SK-N-SH treated with all-trans-retinoic acid at 6 μM for 48 hours (cell line): ENCODE measurements around the gene MRFAP1.

Experiments used
- ATAC-seq: fragments of 200-7000 bp; cut with Tn5 transposase; 3 replicates; pipeline ENCODE4 v1.9.1; 2020; ENCODE audit warnings: mild to moderate bottlenecking, moderate library complexity
- ARNTL ChIP-seq: fragments of 450-650 bp; formaldehyde crosslinking; IDR thresholded peaks from 2 replicates; pipeline ENCODE4 v1.5.0; 2020; ENCODE audit warnings: low read depth, mild to moderate bottlenecking, moderate library complexity, borderline replicate concordance
- BACH2 ChIP-seq: fragments of 250-450 bp; sonication (Bioruptor Pico); IDR thresholded peaks from 2 replicates; pipeline ENCODE4 v1.9.0; 2021; ENCODE audit warnings: mild to moderate bottlenecking, borderline replicate concordance
- CSDC2 ChIP-seq: fragments of 250-450 bp; sonication (Bioruptor Pico); IDR thresholded peaks from 2 replicates; pipeline ENCODE4 v1.5.0; 2020; ENCODE audit warnings: mild to moderate bottlenecking, moderate library complexity
- ESRRG ChIP-seq: fragments of 250-450 bp; sonication (Bioruptor Pico); IDR thresholded peaks from 2 replicates; pipeline ENCODE4 v1.6.1; 2021; ENCODE audit warnings: mild to moderate bottlenecking
- ISL1 ChIP-seq: fragments of 250-450 bp; sonication (Bioruptor Pico); IDR thresholded peaks from 2 replicates; pipeline ENCODE4 v2.1.2; 2022; ENCODE audit warnings: mild to moderate bottlenecking, moderate library complexity
- OSR1 ChIP-seq: fragments of 250-450 bp; sonication (Bioruptor Pico); IDR thresholded peaks from 2 replicates; pipeline ENCODE4 v1.8.0; 2022; ENCODE audit warnings: moderate library complexity, mild to moderate bottlenecking, inconsistent platforms
- PPARA ChIP-seq: fragments of 250-450 bp; sonication (Bioruptor Pico); IDR thresholded peaks from 2 replicates; pipeline ENCODE4 v1.5.0; 2020; ENCODE audit warnings: mild to moderate bottlenecking, borderline replicate concordance
- RARB ChIP-seq: fragments of 250-450 bp; sonication (Bioruptor Pico); IDR thresholded peaks from 2 replicates; pipeline ENCODE4 v1.8.0; 2021; ENCODE audit warnings: mild to moderate bottlenecking, moderate library complexity
- SNAI2 ChIP-seq: fragments of 250-450 bp; sonication (Bioruptor Pico); IDR thresholded peaks from 2 replicates; pipeline ENCODE4 v1.5.0; 2020; ENCODE audit warnings: mild to moderate bottlenecking, moderate library complexity
- TCF4 ChIP-seq: fragments of 250-450 bp; sonication (Bioruptor Pico); IDR thresholded peaks from 2 replicates; pipeline ENCODE4 v1.8.0; 2021; ENCODE audit warnings: mild to moderate bottlenecking, moderate library complexity, borderline replicate concordance
- TOX ChIP-seq: fragments of 250-450 bp; sonication (Bioruptor Pico); IDR thresholded peaks from 2 replicates; pipeline ENCODE4 v1.8.0; 2021; ENCODE audit warnings: mild to moderate bottlenecking, moderate library complexity, borderline replicate concordance
- ZC3H10 ChIP-seq: fragments of 250-450 bp; sonication (Bioruptor Pico); IDR thresholded peaks from 2 replicates; pipeline ENCODE4 v1.5.1; 2021; ENCODE audit warnings: mild to moderate bottlenecking, moderate library complexity
- ZFP3 ChIP-seq: fragments of 250-450 bp; sonication (Bioruptor Pico); IDR thresholded peaks from 2 replicates; pipeline ENCODE4 v1.5.0; 2020; ENCODE audit warnings: mild to moderate bottlenecking, moderate library complexity
- ZFP30 ChIP-seq: fragments of 450-650 bp; formaldehyde crosslinking; IDR thresholded peaks from 2 replicates; pipeline ENCODE4 v1.5.0; 2022; ENCODE audit warnings: mild to moderate bottlenecking, moderate library complexity
- ZNF565 ChIP-seq: fragments of 450-650 bp; formaldehyde crosslinking; conservative IDR thresholded peaks from 2 replicates; pipeline ENCODE4 v1.5.0; 2020; ENCODE audit warnings: low read depth, mild to moderate bottlenecking, moderate library complexity
- ZNF70 ChIP-seq: fragments of 450-650 bp; formaldehyde crosslinking; IDR thresholded peaks from 2 replicates; pipeline ENCODE4 v1.5.0; 2020; ENCODE audit warnings: mild to moderate bottlenecking, moderate library complexity
- ZNF8 ChIP-seq: fragments of 450-650 bp; formaldehyde crosslinking; IDR thresholded peaks from 2 replicates; pipeline ENCODE4 v1.5.0; 2020; ENCODE audit warnings: mild to moderate bottlenecking, moderate library complexity
- TF ChIP-seq, protein P1 (sequence below): fragments of 250-450 bp; sonication (Bioruptor Pico); IDR thresholded peaks from 2 replicates; pipeline ENCODE4 v1.8.0; 2021; ENCODE audit warnings: low read depth, mild to moderate bottlenecking, moderate library complexity, borderline replicate concordance
- TF ChIP-seq, protein P2 (sequence below): fragments of 250-450 bp; sonication (Bioruptor Pico); IDR thresholded peaks from 2 replicates; pipeline ENCODE4 v1.5.0; 2020; ENCODE audit warnings: mild to moderate bottlenecking, moderate library complexity
- TF ChIP-seq, protein P3 (sequence below): fragments of 250-450 bp; sonication (Bioruptor Pico); IDR thresholded peaks from 2 replicates; pipeline ENCODE4 v1.8.0; 2020; ENCODE audit warnings: mild to moderate bottlenecking, moderate library complexity, borderline replicate concordance
- TF ChIP-seq, protein P4 (sequence below): fragments of 250-450 bp; sonication (Bioruptor Pico); IDR thresholded peaks from 2 replicates; pipeline ENCODE4 v1.5.1; 2020; ENCODE audit warnings: low read depth, mild to moderate bottlenecking, moderate library complexity
- TF ChIP-seq, protein P5 (sequence below): fragments of 250-450 bp; sonication (Bioruptor Pico); IDR thresholded peaks from 2 replicates; pipeline ENCODE4 v1.5.1; 2021; ENCODE audit warnings: mild to moderate bottlenecking, moderate library complexity

MRFAP1 gene

GRCh38 chr4:6671648-6672047 lies 31.2 kb downstream of the MRFAP1 start:
- no peak for ATAC-seq
- no peak for TF ChIP-seq ARNTL (CRISPR knock-in tag)
- no peak for TF ChIP-seq CSDC2
- TF ChIP-seq BACH2: no peak
- no peak for TF ChIP-seq SNAI2
- no peak for TF ChIP-seq ISL1 (CRISPR knock-in tag)
- TF ChIP-seq TOX (CRISPR knock-in tag): no peak
- TF ChIP-seq, protein P1, sequence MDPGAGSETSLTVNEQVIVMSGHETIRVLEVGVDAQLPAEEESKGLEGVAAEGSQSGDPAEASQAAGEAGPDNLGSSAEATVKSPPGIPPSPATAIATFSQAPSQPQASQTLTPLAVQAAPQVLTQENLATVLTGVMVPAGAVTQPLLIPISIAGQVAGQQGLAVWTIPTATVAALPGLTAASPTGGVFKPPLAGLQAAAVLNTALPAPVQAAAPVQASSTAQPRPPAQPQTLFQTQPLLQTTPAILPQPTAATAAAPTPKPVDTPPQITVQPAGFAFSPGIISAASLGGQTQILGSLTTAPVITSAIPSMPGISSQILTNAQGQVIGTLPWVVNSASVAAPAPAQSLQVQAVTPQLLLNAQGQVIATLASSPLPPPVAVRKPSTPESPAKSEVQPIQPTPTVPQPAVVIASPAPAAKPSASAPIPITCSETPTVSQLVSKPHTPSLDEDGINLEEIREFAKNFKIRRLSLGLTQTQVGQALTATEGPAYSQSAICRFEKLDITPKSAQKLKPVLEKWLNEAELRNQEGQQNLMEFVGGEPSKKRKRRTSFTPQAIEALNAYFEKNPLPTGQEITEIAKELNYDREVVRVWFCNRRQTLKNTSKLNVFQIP (CRISPR knock-in tag): no peak
- TF ChIP-seq, protein P2, sequence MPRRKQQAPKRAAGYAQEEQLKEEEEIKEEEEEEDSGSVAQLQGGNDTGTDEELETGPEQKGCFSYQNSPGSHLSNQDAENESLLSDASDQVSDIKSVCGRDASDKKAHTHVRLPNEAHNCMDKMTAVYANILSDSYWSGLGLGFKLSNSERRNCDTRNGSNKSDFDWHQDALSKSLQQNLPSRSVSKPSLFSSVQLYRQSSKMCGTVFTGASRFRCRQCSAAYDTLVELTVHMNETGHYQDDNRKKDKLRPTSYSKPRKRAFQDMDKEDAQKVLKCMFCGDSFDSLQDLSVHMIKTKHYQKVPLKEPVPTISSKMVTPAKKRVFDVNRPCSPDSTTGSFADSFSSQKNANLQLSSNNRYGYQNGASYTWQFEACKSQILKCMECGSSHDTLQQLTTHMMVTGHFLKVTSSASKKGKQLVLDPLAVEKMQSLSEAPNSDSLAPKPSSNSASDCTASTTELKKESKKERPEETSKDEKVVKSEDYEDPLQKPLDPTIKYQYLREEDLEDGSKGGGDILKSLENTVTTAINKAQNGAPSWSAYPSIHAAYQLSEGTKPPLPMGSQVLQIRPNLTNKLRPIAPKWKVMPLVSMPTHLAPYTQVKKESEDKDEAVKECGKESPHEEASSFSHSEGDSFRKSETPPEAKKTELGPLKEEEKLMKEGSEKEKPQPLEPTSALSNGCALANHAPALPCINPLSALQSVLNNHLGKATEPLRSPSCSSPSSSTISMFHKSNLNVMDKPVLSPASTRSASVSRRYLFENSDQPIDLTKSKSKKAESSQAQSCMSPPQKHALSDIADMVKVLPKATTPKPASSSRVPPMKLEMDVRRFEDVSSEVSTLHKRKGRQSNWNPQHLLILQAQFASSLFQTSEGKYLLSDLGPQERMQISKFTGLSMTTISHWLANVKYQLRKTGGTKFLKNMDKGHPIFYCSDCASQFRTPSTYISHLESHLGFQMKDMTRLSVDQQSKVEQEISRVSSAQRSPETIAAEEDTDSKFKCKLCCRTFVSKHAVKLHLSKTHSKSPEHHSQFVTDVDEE: no peak
- no peak for TF ChIP-seq ZNF70 (CRISPR knock-in tag)
- TF ChIP-seq ZFP3 (CRISPR knock-in tag): no peak
- no peak for TF ChIP-seq ESRRG (CRISPR knock-in tag)
- no peak for TF ChIP-seq ZC3H10
- TF ChIP-seq, protein P3, sequence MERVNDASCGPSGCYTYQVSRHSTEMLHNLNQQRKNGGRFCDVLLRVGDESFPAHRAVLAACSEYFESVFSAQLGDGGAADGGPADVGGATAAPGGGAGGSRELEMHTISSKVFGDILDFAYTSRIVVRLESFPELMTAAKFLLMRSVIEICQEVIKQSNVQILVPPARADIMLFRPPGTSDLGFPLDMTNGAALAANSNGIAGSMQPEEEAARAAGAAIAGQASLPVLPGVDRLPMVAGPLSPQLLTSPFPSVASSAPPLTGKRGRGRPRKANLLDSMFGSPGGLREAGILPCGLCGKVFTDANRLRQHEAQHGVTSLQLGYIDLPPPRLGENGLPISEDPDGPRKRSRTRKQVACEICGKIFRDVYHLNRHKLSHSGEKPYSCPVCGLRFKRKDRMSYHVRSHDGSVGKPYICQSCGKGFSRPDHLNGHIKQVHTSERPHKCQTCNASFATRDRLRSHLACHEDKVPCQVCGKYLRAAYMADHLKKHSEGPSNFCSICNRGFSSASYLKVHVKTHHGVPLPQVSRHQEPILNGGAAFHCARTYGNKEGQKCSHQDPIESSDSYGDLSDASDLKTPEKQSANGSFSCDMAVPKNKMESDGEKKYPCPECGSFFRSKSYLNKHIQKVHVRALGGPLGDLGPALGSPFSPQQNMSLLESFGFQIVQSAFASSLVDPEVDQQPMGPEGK (CRISPR knock-in tag): no peak
- TF ChIP-seq RARB (CRISPR knock-in tag): no peak
- TF ChIP-seq, protein P4, sequence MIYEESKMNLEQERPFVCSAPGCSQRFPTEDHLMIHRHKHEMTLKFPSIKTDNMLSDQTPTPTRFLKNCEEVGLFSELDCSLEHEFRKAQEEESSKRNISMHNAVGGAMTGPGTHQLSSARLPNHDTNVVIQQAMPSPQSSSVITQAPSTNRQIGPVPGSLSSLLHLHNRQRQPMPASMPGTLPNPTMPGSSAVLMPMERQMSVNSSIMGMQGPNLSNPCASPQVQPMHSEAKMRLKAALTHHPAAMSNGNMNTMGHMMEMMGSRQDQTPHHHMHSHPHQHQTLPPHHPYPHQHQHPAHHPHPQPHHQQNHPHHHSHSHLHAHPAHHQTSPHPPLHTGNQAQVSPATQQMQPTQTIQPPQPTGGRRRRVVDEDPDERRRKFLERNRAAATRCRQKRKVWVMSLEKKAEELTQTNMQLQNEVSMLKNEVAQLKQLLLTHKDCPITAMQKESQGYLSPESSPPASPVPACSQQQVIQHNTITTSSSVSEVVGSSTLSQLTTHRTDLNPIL: no peak
- no peak for TF ChIP-seq PPARA (CRISPR knock-in tag)
- TF ChIP-seq, protein P5, sequence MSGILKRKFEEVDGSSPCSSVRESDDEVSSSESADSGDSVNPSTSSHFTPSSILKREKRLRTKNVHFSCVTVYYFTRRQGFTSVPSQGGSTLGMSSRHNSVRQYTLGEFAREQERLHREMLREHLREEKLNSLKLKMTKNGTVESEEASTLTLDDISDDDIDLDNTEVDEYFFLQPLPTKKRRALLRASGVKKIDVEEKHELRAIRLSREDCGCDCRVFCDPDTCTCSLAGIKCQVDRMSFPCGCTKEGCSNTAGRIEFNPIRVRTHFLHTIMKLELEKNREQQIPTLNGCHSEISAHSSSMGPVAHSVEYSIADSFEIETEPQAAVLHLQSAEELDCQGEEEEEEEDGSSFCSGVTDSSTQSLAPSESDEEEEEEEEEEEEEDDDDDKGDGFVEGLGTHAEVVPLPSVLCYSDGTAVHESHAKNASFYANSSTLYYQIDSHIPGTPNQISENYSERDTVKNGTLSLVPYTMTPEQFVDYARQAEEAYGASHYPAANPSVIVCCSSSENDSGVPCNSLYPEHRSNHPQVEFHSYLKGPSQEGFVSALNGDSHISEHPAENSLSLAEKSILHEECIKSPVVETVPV (CRISPR knock-in tag): no peak
- no peak for TF ChIP-seq ZNF565 (CRISPR knock-in tag)
- TF ChIP-seq ZFP30 (CRISPR knock-in tag): no peak

DNA sequence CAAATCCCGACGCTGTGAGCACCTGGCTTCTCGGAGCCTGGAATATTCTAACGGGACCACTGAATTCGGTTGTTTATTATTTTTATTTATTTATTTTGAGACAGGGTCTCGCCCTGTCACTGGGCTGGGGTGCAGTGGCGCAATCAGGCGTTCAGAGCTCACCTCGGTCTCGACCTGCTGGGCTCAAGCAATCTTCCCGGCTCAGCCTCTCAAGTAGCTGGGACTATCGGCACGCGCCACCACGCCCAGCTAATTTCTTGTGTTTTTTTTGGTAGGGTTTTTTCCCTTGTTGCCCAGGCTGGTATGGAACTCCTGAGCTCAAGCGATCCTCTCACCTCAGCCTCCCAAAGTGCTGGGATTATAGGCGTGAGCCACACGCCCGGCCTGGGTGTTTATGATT lies 31.6 kb downstream of the MRFAP1 start:
- ATAC-seq: no peak
- no peak for TF ChIP-seq ZNF565 (CRISPR knock-in tag)
- TF ChIP-seq TOX (CRISPR knock-in tag): no peak
- no peak for TF ChIP-seq CSDC2
- TF ChIP-seq, protein P2: no peak
- TF ChIP-seq ZC3H10: no peak
- TF ChIP-seq, protein P5 (CRISPR knock-in tag): no peak
- TF ChIP-seq TCF4 (CRISPR knock-in tag): no peak
- no peak for TF ChIP-seq OSR1 (CRISPR knock-in tag)
- no peak for TF ChIP-seq RARB (CRISPR knock-in tag)
- TF ChIP-seq, protein P1 (CRISPR knock-in tag): no peak
- no peak for TF ChIP-seq ZNF70 (CRISPR knock-in tag)
- TF ChIP-seq, protein P4: no peak
- no peak for TF ChIP-seq ZNF8
- TF ChIP-seq ZFP30 (CRISPR knock-in tag): no peak
- no peak for TF ChIP-seq ZFP3 (CRISPR knock-in tag)
- TF ChIP-seq ISL1 (CRISPR knock-in tag): no peak
